BLaER1 (cell line): ENCODE results near the gene FCRL2.
A peak's percentile ranks its signal among the peaks of the same experiment; 100 is the strongest.
"Not testable (repeated sequence)": the region's sequence is repeated elsewhere in the genome, so short reads cannot be mapped to it uniquely, and the experiment has no call there.

Experiments
- H3K27ac ChIP-seq: shearing (Covaris generic); formaldehyde crosslinking; 2 replicates; pipeline ENCODE4 v1.8.1; 2022
- H3K27me3 ChIP-seq: shearing (Covaris generic); formaldehyde crosslinking; 2 replicates; pipeline ENCODE4 v1.8.1; 2022
- H3K36me3 ChIP-seq: shearing (Covaris generic); formaldehyde crosslinking; 2 replicates; pipeline ENCODE4 v1.8.1; 2022
- H3K4me1 ChIP-seq: shearing (Covaris generic); formaldehyde crosslinking; 2 replicates; pipeline ENCODE4 v1.8.1; 2022
- H3K4me2 ChIP-seq: shearing (Covaris generic); formaldehyde crosslinking; 2 replicates; pipeline ENCODE4 v1.8.1; 2022
- H3K4me3 ChIP-seq: shearing (Covaris generic); formaldehyde crosslinking; 2 replicates; pipeline ENCODE4 v1.8.1; 2022
- H3K9ac ChIP-seq: shearing (Covaris generic); formaldehyde crosslinking; 2 replicates; pipeline ENCODE4 v1.8.1; 2022
- H3K9me3 ChIP-seq: shearing (Covaris generic); formaldehyde crosslinking; 2 replicates; pipeline ENCODE4 v1.8.1; 2022
- H4K20me1 ChIP-seq: shearing (Covaris generic); formaldehyde crosslinking; 2 replicates; pipeline ENCODE4 v1.8.1; 2022
- Cebpa-rat ChIP-seq: shearing (Covaris generic); IDR thresholded peaks from 2 replicates; pipeline ENCODE4 v1.8.1; 2022

FCRL2 gene

GRCh38 chr1:157766792-157767191 is 10.1 kb downstream of the FCRL2 start:
- H3K4me1 ChIP-seq = peaks cover 17% of the 10 kb centered on the region
- no peaks in the 10 kb centered on the region for H3K36me3 ChIP-seq

DNA sequence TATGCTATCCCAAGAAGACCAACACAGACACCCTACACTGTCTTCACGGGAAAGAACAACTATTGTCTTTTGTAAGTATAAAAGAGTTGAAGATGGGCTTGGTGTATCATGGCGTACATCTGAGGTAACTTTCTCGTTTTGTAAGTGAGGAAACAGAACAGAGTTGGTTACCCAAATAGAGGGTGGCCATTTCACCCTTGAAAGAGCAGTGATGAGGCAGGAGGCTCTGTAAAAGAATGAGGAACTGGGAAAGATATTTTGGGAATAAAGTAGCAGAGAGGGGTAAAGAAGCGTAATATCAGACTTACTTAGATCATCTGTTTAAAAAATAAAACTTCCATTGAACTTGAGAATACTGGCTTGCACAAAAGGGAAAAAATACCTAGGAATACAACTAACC is 18.9 kb downstream of the FCRL2 start:
- H3K4me2 ChIP-seq = no peak overlapping the region
- H4K20me1 ChIP-seq = no peaks in the 10 kb centered on the region
- H3K9ac ChIP-seq = no peak overlapping the region
- no peaks in the 10 kb centered on the region for H3K36me3 ChIP-seq
- TF ChIP-seq Cebpa-rat = no peak
- H3K27ac ChIP-seq = no peak overlapping the region
- H3K4me3 ChIP-seq = no peak overlapping the region
- H3K4me1 ChIP-seq = no peaks in the 10 kb centered on the region; the same call in 1 of the 2 replicates
- no peaks in the 10 kb centered on the region for H3K27me3 ChIP-seq
- H3K9me3 ChIP-seq = peaks cover 32% of the 10 kb centered on the region

More at GRCh38 chr1:157766792-157767191, 10.1 kb downstream of the FCRL2 start:
- Histone ChIP-seq H3K27me3 (no peaks in the 10 kb centered on the region), H3K27ac (no peak overlapping the region), H3K9me3 (0 out of 2 replicates have a peak, but pooled peaks cover 3% of the 10 kb centered on the region), H3K4me3 (no peak overlapping the region), H3K4me2 (peak overlapping the region; percentile 36), H3K9ac (no peak overlapping the region), H4K20me1 (no peaks in the 10 kb centered on the region)
- no peak for TF ChIP-seq Cebpa-rat

DNA sequence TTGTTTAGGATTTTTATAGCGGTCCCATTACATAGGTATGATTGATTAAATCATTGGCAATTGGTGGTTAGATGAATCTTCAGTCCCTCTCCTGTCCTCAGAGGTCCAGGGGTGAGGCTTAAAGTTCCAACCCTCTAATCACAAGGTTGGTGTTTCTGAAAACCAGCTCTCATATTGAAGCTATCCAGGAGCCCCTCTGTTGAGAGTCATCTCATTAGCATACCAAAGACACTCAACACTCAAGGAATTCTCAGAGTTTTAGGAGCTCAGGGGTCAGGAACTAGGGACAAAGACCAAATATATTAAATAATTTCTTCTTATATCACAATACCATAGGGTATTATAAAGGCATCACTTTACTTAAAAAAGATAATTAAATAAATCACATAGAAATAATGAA is 23.3 kb downstream of the FCRL2 start:
- Histone ChIP-seq H3K4me2 (no peak overlapping the region), H3K36me3 (no peaks in the 10 kb centered on the region), H3K9me3 (peaks cover 12% of the 10 kb centered on the region), H3K27ac (no peak overlapping the region), H3K4me3 (no peak overlapping the region), H4K20me1 (no peaks in the 10 kb centered on the region), H3K4me1 (no peaks in the 10 kb centered on the region; the same call in 1 of the 2 replicates), H3K9ac (no peak overlapping the region), H3K27me3 (no peaks in the 10 kb centered on the region)
- TF ChIP-seq Cebpa-rat = no peak

- Histone ChIP-seq H3K4me1 (no peaks in the 10 kb centered on the region), H3K4me2 (no peak overlapping the region), H3K27me3 (no peaks in the 10 kb centered on the region), H3K4me3 (no peak overlapping the region), H4K20me1 (no peaks in the 10 kb centered on the region), H3K36me3 (no peaks in the 10 kb centered on the region), H3K9ac (no peak overlapping the region), H3K9me3 (no peaks in the 10 kb centered on the region), H3K27ac (no peak overlapping the region)
- TF ChIP-seq Cebpa-rat = no peak
These were observed 25.6 kb downstream of the FCRL2 start for GRCh38 chr1:157751283-157751682.

DNA sequence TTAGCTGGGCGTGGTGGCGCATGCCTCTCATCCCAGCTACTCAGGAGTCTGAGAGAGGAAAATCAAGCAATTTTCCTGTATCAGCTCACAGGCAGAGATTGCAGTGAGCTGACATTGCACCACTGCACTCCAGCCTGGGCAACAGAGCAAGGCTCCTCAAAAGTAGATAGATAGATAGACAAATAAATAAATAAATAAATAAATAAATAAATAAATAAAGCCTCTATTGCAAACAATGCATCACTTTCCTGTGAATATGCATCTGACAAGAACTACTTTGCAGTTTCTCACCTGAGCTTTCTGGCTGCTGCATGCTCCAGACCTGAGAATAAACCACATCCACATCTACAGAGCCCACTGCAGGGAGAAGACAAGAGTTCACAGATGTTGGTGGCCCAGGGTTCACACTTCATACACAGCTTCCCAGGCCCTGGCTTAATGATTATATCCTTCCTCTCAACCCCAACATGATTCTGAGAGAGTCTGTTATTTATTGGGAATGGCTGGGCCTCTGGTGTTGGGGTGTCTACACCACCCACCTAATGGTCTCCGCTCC is 28.6 kb downstream of the FCRL2 start:
- Histone ChIP-seq H3K27ac (no peak overlapping the region), H3K9ac (no peak overlapping the region), H3K36me3 (no peaks in the 10 kb centered on the region), H3K4me1 (no peaks in the 10 kb centered on the region), H3K4me2 (no peak overlapping the region), H4K20me1 (no peaks in the 10 kb centered on the region), H3K9me3 (no peaks in the 10 kb centered on the region), H3K27me3 (no peaks in the 10 kb centered on the region), H3K4me3 (no peak overlapping the region)
- TF ChIP-seq Cebpa-rat = no peak

GRCh38 chr1:157739229-157739901 is 37.6 kb downstream of the FCRL2 start:
- no peak overlapping the region for H3K4me3 ChIP-seq
- no peak for TF ChIP-seq Cebpa-rat
- H3K27me3 ChIP-seq = no peaks in the 10 kb centered on the region
- H3K4me2 ChIP-seq = no peak overlapping the region
- H3K27ac ChIP-seq = no peak overlapping the region
- no peaks in the 10 kb centered on the region for H4K20me1 ChIP-seq
- H3K9ac ChIP-seq = no peak overlapping the region
- no peaks in the 10 kb centered on the region for H3K4me1 ChIP-seq
- no peaks in the 10 kb centered on the region for H3K9me3 ChIP-seq
- no peaks in the 10 kb centered on the region for H3K36me3 ChIP-seq

- not testable (repeated sequence) for H3K9me3 ChIP-seq, H3K9ac ChIP-seq, H3K27me3 ChIP-seq, H4K20me1 ChIP-seq, H3K27ac ChIP-seq, H3K4me1 ChIP-seq, H3K36me3 ChIP-seq, H3K4me2 ChIP-seq, H3K4me3 ChIP-seq
These were observed 40.9 kb downstream of the FCRL2 start for GRCh38 chr1:157735991-157736390.

- no peak overlapping the region for H3K27ac ChIP-seq
- TF ChIP-seq Cebpa-rat = no peak
These were observed 42.6 kb downstream of the FCRL2 start for GRCh38 chr1:157734321-157734720.

DNA sequence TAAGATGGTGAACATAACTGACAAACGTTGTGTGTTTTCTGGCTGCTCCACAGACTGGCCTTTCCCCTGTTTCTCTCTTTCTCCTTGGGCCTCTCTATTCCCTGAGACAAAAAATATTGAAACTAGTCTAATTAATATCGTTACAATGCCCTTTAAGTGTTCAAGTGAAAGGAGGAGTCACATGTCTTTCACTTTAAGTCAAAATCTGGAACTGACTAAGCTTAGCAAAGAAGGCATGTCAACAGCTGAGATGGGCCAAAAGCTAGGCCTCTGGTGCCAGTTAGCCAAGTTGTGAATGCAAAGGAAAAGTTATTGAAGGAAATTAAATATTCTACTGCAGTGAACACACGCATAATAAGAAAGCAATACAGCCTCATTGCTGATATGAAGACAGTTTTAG is 44.2 kb downstream of the FCRL2 start:
- Histone ChIP-seq H4K20me1 (no peaks in the 10 kb centered on the region), H3K4me3 (no peak overlapping the region), H3K27me3 (no peaks in the 10 kb centered on the region), H3K36me3 (no peaks in the 10 kb centered on the region), H3K27ac (no peak overlapping the region), H3K9me3 (peaks cover 9% of the 10 kb centered on the region), H3K4me2 (no peak overlapping the region), H3K4me1 (no peaks in the 10 kb centered on the region), H3K9ac (no peak overlapping the region)
- no peak for TF ChIP-seq Cebpa-rat

More at GRCh38 chr1:157734321-157734720, 42.6 kb downstream of the FCRL2 start:
- Histone ChIP-seq H4K20me1 (no peaks in the 10 kb centered on the region), H3K9ac (no peak overlapping the region), H3K4me1 (no peaks in the 10 kb centered on the region), H3K27me3 (no peaks in the 10 kb centered on the region), H3K4me3 (no peak overlapping the region), H3K4me2 (no peak overlapping the region), H3K9me3 (peaks cover 9% of the 10 kb centered on the region), H3K36me3 (no peaks in the 10 kb centered on the region)

- Histone ChIP-seq H3K4me2 (no peak overlapping the region), H3K36me3 (no peaks in the 10 kb centered on the region), H3K27ac (no peak overlapping the region), H3K9me3 (peaks cover 27% of the 10 kb centered on the region), H3K27me3 (no peaks in the 10 kb centered on the region), H3K4me3 (no peak overlapping the region), H4K20me1 (no peaks in the 10 kb centered on the region), H3K4me1 (no peaks in the 10 kb centered on the region), H3K9ac (no peak overlapping the region)
- TF ChIP-seq Cebpa-rat = no peak
These were observed 51.7 kb downstream of the FCRL2 start for GRCh38 chr1:157725221-157725577.
